GM06990 (cell line): ENCODE measurements around the gene CLEC2B.

Source experiments
- DNase-seq: peaks from one replicate; pipeline ENCODE4 v3.0.0-alpha.2; 2011; ENCODE audit not compliant: insufficient read length; ENCODE audit errors: extremely low read depth
- H3K27me3 ChIP-seq: replicated peaks from 2 replicates; pipeline ENCODE4 v1.6.0; 2011; ENCODE audit warnings: low read length; ENCODE audit not compliant: control insufficient read depth, insufficient read depth
- H3K36me3 ChIP-seq: 2 replicates; pipeline ENCODE4 v1.5.1; 2011; ENCODE audit warnings: low read length; ENCODE audit not compliant: control insufficient read depth, insufficient read depth
- H3K4me3 ChIP-seq: replicated peaks from 2 replicates; pipeline ENCODE4 v1.5.1; 2011; ENCODE audit warnings: low read depth, mild to moderate bottlenecking, control low read depth, low read length
- CTCF ChIP-seq: IDR thresholded peaks from 2 replicates; pipeline ENCODE4 v1.5.1; 2011; ENCODE audit warnings: low read length, control low read depth, mild to moderate bottlenecking, inconsistent platforms; ENCODE audit not compliant: insufficient read depth, poor library complexity, severe bottlenecking

CLEC2B gene

DNA sequence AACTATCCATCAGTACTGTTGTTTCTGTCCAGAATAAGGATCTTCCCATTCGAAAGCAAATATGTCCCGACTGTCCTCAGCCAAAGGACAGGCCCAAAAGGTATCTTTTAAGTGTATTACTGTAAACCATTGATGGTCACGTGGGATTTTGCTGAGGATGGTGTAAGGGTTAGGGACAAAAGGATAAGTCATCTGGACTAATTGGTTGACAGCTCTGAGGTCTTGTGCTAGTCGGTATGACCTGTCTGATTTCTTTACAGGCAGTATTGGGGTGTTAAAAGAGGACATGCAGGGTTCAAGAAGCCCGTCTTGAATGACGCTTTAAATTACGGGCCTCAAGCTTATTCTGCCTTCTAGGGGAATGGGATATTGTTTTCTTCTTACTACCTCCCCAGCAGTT, 38.6 kb upstream of the CLEC2B start:
- no peak for TF ChIP-seq CTCF
- H3K36me3 ChIP-seq = no peaks in the 10 kb centered on the region
- DNase-seq = no peak
- H3K4me3 ChIP-seq = no peak overlapping the region
- no peaks in the 10 kb centered on the region for H3K27me3 ChIP-seq

DNA sequence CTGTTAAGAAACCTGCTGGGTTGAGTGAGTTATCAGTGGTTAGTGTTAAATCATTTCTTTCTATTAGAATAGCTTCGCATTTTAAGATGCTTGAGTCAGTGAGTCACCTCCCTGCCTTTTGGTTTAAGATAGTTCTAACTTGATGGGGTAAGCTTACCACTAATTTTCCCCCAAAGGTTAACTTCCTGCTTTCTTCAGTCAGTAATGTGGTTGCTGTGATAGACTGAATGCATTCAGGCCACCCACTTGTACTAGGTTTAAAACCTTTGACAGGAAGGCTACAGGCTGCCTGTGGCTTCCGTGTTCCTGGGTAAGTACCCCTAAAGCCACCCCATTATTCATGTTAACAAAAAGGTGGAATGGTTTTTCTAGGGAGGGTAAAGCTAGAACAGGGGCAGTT, 37.7 kb upstream of the CLEC2B start:
- no peaks in the 10 kb centered on the region for H3K27me3 ChIP-seq
- DNase-seq = no peak
- H3K36me3 ChIP-seq = no peaks in the 10 kb centered on the region
- no peak for TF ChIP-seq CTCF
- no peak overlapping the region for H3K4me3 ChIP-seq

DNA sequence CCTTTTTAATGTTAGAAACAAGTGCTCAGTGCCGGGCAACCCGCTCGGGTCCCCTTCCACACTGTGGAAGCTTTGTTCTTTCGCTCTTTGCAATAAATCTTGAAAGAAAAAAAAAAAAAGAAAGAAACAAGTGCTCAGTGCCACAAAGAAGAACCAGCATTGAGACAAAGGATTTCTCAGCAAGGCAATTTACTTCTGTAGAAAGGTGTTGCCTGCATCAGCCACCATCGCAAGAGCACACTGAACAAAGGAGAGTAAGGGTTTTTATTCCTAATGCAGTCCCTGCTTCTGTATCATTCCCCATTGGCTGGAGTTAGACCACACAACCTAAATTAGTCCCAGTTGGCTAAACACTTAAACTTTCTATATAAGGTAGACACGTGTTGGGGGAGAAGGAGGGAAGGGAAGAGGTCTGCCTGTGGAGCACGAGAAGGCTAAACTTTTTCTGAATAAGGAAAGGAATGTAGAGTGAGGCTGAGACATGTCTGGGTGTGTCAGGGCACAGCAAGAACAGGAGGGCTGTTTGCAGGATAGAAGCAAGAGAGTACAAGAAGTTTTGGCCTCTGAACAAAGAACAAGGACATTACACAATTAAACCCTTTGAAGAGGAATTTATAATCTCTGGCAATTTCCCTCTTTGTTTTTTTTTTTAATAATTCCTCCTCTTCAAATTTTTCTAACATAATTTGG, 33.5 kb upstream of the CLEC2B start:
- DNase-seq = no peak
- H3K27me3 ChIP-seq = peaks cover 2% of the 10 kb centered on the region
- no peak overlapping the region for H3K4me3 ChIP-seq
- TF ChIP-seq CTCF = no peak
- no peaks in the 10 kb centered on the region for H3K36me3 ChIP-seq

GRCh38 chr12:9900930-9901329, 31.8 kb upstream of the CLEC2B start:
- Histone ChIP-seq H3K4me3 (no peak overlapping the region), H3K36me3 (no peaks in the 10 kb centered on the region), H3K27me3 (peaks cover 2% of the 10 kb centered on the region)
- TF ChIP-seq CTCF = no peak
- DNase-seq = no peak

- Histone ChIP-seq H3K27me3 (peaks cover 2% of the 10 kb centered on the region), H3K36me3 (no peaks in the 10 kb centered on the region), H3K4me3 (no peak overlapping the region)
- DNase-seq = no peak
- no peak for TF ChIP-seq CTCF
Measured at GRCh38 chr12:9899209-9899608, 30.1 kb upstream of the CLEC2B start.

GRCh38 chr12:9897535-9897934, 28.4 kb upstream of the CLEC2B start:
- Histone ChIP-seq H3K36me3 (no peaks in the 10 kb centered on the region), H3K27me3 (peaks cover 2% of the 10 kb centered on the region), H3K4me3 (no peak overlapping the region)
- TF ChIP-seq CTCF = no peak
- DNase-seq = no peak
